GM10248 (cell line): ENCODE data around the gene BAX.

Experiments used
- CTCF ChIA-PET: fragments of 300-600 bp; sonication (Branson Sonifier 250); formaldehyde crosslinking; extraction: SDS; loops from one replicate; lab custom pipeline; 2021; ENCODE audit warnings: antibody characterized with exemption; lab: Yijun Ruan, JAX
- POLR2A ChIA-PET: fragments of 350-650 bp; sonication (Branson Sonifier 250); formaldehyde crosslinking; extraction: SDS; loops from one replicate; lab custom pipeline; 2020; ENCODE audit warnings: antibody characterized with exemption; lab: Yijun Ruan, JAX
- DNase-seq: peaks from one replicate; pipeline ENCODE4 v3.0.0; 2012; ENCODE audit errors: extremely low spot score
- CTCF ChIP-seq: IDR thresholded peaks from 2 replicates; pipeline ENCODE4 v1.5.1; 2012; ENCODE audit warnings: mild to moderate bottlenecking, low read depth; ENCODE audit errors: extremely low read depth, missing control alignments, control extremely low read depth

Gene BAX

GRCh38 chr19:49011194-49011593 lies 56.5 kb downstream of the BAX start:
- no peak for DNase-seq
- ChIA-PET POLR2A (no interaction called here), CTCF (interaction anchor here (3.5 to 3.9 kb wide), 2 partner anchors 12 to 13 kb away, joined by 36 to 45 read pairs; no protein-coding TSS in a partner anchor)
- no peak for TF ChIP-seq CTCF
